A549 (cell line): ENCODE measurements around the gene ERH.

Experiments used
- JUNB ChIP-seq: fragments of >200 bp; sonication (Bioruptor Twin); formaldehyde crosslinking; IDR thresholded peaks from 2 replicates; pipeline ENCODE4 v1.6.1; 2016
- TF ChIP-seq, protein P1 (sequence below): fragments of >200 bp; sonication (Bioruptor Twin); formaldehyde crosslinking; IDR thresholded peaks from 3 replicates; pipeline ENCODE4 v1.5.1; 2016
- TF ChIP-seq, protein P2 (sequence below): fragments of 200-600 bp; sonication (generic); IDR thresholded peaks from 2 replicates; pipeline ENCODE4 v1.6.1; 2016; ENCODE audit warnings: antibody characterized with exemption, mild to moderate bottlenecking, moderate library complexity

DNA sequence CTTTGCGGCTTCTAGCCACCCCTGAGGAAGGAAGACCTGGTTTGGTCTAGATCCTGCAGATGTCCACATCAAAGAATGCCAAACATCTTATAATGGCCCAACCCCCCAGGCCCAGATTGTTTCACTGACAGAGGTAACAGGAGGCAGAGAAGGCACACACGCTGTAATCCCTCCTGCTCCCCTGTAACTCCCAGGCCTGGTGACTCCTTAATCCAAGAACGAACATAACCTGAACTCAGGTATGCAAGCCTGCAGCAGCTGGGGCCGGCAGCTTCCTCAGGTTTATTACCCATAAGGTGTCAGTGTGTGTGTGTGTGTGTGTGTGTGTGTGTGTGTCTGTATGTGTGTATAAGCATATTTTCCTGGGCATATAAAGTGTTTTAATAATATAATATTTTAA is 52.7 kb downstream of the ERH start:
- TF ChIP-seq, protein P1, sequence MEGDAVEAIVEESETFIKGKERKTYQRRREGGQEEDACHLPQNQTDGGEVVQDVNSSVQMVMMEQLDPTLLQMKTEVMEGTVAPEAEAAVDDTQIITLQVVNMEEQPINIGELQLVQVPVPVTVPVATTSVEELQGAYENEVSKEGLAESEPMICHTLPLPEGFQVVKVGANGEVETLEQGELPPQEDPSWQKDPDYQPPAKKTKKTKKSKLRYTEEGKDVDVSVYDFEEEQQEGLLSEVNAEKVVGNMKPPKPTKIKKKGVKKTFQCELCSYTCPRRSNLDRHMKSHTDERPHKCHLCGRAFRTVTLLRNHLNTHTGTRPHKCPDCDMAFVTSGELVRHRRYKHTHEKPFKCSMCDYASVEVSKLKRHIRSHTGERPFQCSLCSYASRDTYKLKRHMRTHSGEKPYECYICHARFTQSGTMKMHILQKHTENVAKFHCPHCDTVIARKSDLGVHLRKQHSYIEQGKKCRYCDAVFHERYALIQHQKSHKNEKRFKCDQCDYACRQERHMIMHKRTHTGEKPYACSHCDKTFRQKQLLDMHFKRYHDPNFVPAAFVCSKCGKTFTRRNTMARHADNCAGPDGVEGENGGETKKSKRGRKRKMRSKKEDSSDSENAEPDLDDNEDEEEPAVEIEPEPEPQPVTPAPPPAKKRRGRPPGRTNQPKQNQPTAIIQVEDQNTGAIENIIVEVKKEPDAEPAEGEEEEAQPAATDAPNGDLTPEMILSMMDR, result no peak
- TF ChIP-seq, protein P2, sequence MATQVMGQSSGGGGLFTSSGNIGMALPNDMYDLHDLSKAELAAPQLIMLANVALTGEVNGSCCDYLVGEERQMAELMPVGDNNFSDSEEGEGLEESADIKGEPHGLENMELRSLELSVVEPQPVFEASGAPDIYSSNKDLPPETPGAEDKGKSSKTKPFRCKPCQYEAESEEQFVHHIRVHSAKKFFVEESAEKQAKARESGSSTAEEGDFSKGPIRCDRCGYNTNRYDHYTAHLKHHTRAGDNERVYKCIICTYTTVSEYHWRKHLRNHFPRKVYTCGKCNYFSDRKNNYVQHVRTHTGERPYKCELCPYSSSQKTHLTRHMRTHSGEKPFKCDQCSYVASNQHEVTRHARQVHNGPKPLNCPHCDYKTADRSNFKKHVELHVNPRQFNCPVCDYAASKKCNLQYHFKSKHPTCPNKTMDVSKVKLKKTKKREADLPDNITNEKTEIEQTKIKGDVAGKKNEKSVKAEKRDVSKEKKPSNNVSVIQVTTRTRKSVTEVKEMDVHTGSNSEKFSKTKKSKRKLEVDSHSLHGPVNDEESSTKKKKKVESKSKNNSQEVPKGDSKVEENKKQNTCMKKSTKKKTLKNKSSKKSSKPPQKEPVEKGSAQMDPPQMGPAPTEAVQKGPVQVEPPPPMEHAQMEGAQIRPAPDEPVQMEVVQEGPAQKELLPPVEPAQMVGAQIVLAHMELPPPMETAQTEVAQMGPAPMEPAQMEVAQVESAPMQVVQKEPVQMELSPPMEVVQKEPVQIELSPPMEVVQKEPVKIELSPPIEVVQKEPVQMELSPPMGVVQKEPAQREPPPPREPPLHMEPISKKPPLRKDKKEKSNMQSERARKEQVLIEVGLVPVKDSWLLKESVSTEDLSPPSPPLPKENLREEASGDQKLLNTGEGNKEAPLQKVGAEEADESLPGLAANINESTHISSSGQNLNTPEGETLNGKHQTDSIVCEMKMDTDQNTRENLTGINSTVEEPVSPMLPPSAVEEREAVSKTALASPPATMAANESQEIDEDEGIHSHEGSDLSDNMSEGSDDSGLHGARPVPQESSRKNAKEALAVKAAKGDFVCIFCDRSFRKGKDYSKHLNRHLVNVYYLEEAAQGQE, result no peak
- no peak for TF ChIP-seq JUNB
